Fibroblast of lung (primary cell): ENCODE results near the gene HAPSTR1. TPM values are rescaled to one million over a fixed set of nuclear protein-coding genes. Genes with fewer than 3 reads are reported as not detected.

ENCODE experiments used
- DNase-seq, 2 donors: peaks; one replicate each; pipeline versions ENCODE4 v3.0.0 to v3.0.0-alpha.2; 2010; ENCODE audit warnings: low read depth in 2 of 2
- H2AFZ ChIP-seq: 2 replicates; pipeline ENCODE4 v1.5.1; 2012; ENCODE audit warnings: low read length, control low read depth, inconsistent platforms
- H3K27ac ChIP-seq: 2 replicates; pipeline ENCODE4 v1.5.1; 2011; ENCODE audit warnings: low read length, control low read depth; ENCODE audit not compliant: insufficient read depth
- H3K27me3 ChIP-seq: 2 replicates; pipeline ENCODE4 v1.5.1; 2011; ENCODE audit warnings: mild to moderate bottlenecking, low read length; ENCODE audit not compliant: control insufficient read depth, insufficient read depth
- H3K36me3 ChIP-seq: 2 replicates; pipeline ENCODE4 v1.5.1; 2011; ENCODE audit warnings: low read length; ENCODE audit not compliant: control insufficient read depth, insufficient read depth
- H3K4me1 ChIP-seq: 2 replicates; pipeline ENCODE4 v1.5.1; 2011; ENCODE audit warnings: low read length; ENCODE audit not compliant: control insufficient read depth, insufficient read depth; ENCODE audit errors: extremely low read depth
- H3K4me2 ChIP-seq: 2 replicates; pipeline ENCODE4 v1.5.1; 2011; ENCODE audit warnings: low read length, control low read depth; ENCODE audit not compliant: insufficient read depth; ENCODE audit errors: extremely low read depth
- H3K4me3 ChIP-seq, 4 experiments: fragments of 200-600 bp in 1 of 4; sonication (generic) in 1 of 4; replicated peaks in 1 of 4; 2 replicates each; pipeline ENCODE4 v1.5.1; 2011 to 2016; ENCODE audit warnings: low read length in 4 of 4, low read depth in 3 of 4, mild to moderate bottlenecking in 3 of 4, control low read depth in 2 of 4, inconsistent platforms in 1 of 4, mixed read lengths in 1 of 4; ENCODE audit not compliant: insufficient read depth in 1 of 4; ENCODE audit errors: control extremely low read depth in 1 of 4
- H3K79me2 ChIP-seq: 2 replicates; pipeline ENCODE4 v1.5.1; 2012; ENCODE audit warnings: mild to moderate bottlenecking, low read length, inconsistent platforms; ENCODE audit not compliant: control insufficient read depth, insufficient read depth
- H3K9ac ChIP-seq: 2 replicates; pipeline ENCODE4 v1.5.1; 2011; ENCODE audit warnings: mild to moderate bottlenecking, low read length, control low read depth; ENCODE audit not compliant: insufficient read depth
- H3K9me3 ChIP-seq: 2 replicates; pipeline ENCODE4 v1.5.1; 2012; ENCODE audit warnings: low read depth, low read length; ENCODE audit not compliant: control insufficient read depth, insufficient read depth
- H4K20me1 ChIP-seq: 2 replicates; pipeline ENCODE4 v1.5.1; 2011; ENCODE audit warnings: low read length; ENCODE audit not compliant: control insufficient read depth, insufficient read depth; ENCODE audit errors: extremely low read depth
- EZH2 ChIP-seq: IDR thresholded peaks from 2 replicates; pipeline ENCODE4 v1.5.1; 2012; ENCODE audit warnings: low read length, control low read depth, mild to moderate bottlenecking; ENCODE audit errors: missing control alignments
- polyA plus RNA-seq, 2 donors: library from polyadenylated mRNA; depleted of rRNA in 1 of 2; stranded (reverse) in 1 of 2; unstranded in 1 of 2; fragments of >200 nt; gene quantifications; 2 replicates each; pipeline ENCODE4 v1.2.1, GENCODE V29; 2011 to 2012; ENCODE audit warnings: missing spikeins in 1 of 2
- total RNA-seq: library from RNA; depleted of rRNA; stranded (reverse); fragments of >200 nt; gene quantifications from 2 replicates; pipeline ENCODE4 v1.2.1, GENCODE V29; 2014
- TF ChIP-seq, protein P1 (sequence below), 2 donors: IDR thresholded peaks in 1 of 2; conservative IDR thresholded peaks in 1 of 2; 1 replicate in 1 of 2; 2 replicates in 1 of 2; pipeline ENCODE4 v1.5.1; 2011 to 2012; ENCODE audit warnings: low read length in 2 of 2, control low read depth in 1 of 2, inconsistent platforms in 1 of 2, low read depth in 1 of 2, mild to moderate bottlenecking in 1 of 2

HAPSTR1 gene
- total and polyA plus RNA-seq, 2 donors (not counting 1 experiment from before 2014, with no cell fraction given) = 37.5 to 57.3 TPM

GRCh38 chr16:9098377-9099090, 7.1 kb downstream of the HAPSTR1 start:
- Histone ChIP-seq H3K4me3 (no peak overlapping the region), H3K36me3 (peaks cover 13% of the 10 kb centered on the region), H3K27me3 (no peaks in the 10 kb centered on the region), H2AFZ (no peak overlapping the region), H3K79me2 (peaks cover 99% of the 10 kb centered on the region), H3K9ac (no peak overlapping the region), H3K4me1 (peaks cover 22% of the 10 kb centered on the region), H3K4me2 (peak overlapping the region; percentile 48), H4K20me1 (peaks cover 8% of the 10 kb centered on the region), H3K27ac (no peak overlapping the region), H3K9me3 (no peaks in the 10 kb centered on the region)
- no peak for DNase-seq
- TF ChIP-seq, protein P1, sequence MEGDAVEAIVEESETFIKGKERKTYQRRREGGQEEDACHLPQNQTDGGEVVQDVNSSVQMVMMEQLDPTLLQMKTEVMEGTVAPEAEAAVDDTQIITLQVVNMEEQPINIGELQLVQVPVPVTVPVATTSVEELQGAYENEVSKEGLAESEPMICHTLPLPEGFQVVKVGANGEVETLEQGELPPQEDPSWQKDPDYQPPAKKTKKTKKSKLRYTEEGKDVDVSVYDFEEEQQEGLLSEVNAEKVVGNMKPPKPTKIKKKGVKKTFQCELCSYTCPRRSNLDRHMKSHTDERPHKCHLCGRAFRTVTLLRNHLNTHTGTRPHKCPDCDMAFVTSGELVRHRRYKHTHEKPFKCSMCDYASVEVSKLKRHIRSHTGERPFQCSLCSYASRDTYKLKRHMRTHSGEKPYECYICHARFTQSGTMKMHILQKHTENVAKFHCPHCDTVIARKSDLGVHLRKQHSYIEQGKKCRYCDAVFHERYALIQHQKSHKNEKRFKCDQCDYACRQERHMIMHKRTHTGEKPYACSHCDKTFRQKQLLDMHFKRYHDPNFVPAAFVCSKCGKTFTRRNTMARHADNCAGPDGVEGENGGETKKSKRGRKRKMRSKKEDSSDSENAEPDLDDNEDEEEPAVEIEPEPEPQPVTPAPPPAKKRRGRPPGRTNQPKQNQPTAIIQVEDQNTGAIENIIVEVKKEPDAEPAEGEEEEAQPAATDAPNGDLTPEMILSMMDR (conservative IDR thresholded peaks at IDR 0.05 in 1 of 2, IDR thresholded peaks at IDR 0.05 in 1 of 2; ENCODE audit: low read depth in 1 of 2, low read length in 2 of 2) = no peak
- no peak for TF ChIP-seq EZH2

GRCh38 chr16:9099131-9099625, 7.7 kb downstream of the HAPSTR1 start:
- no peak overlapping the region for H3K4me3 ChIP-seq
- H2AFZ ChIP-seq = no peak overlapping the region
- no peaks in the 10 kb centered on the region for H3K9me3 ChIP-seq
- H3K27ac ChIP-seq = peak overlapping the region; percentile 30
- peak in 1 of 2 donors; percentile 59 for DNase-seq
- peaks cover 8% of the 10 kb centered on the region for H4K20me1 ChIP-seq
- H3K9ac ChIP-seq = no peak overlapping the region
- no peak for TF ChIP-seq EZH2
- TF ChIP-seq, protein P1 (conservative IDR thresholded peaks at IDR 0.05 in 1 of 2, IDR thresholded peaks at IDR 0.05 in 1 of 2; ENCODE audit: low read depth in 1 of 2, low read length in 2 of 2) = no peak
- H3K27me3 ChIP-seq = no peaks in the 10 kb centered on the region
- peaks cover 22% of the 10 kb centered on the region for H3K4me1 ChIP-seq
- peaks cover 99% of the 10 kb centered on the region for H3K79me2 ChIP-seq
- peak overlapping the region; percentile 6 for H3K4me2 ChIP-seq
- peaks cover 17% of the 10 kb centered on the region for H3K36me3 ChIP-seq

GRCh38 chr16:9102379-9102778, 10.9 kb downstream of the HAPSTR1 start:
- H3K27ac ChIP-seq = peak overlapping the region; percentile 76
- peak; percentile 79 to 94 for DNase-seq
- peaks cover 6% of the 10 kb centered on the region for H4K20me1 ChIP-seq
- H3K36me3 ChIP-seq = peaks cover 20% of the 10 kb centered on the region
- no peak for TF ChIP-seq EZH2
- TF ChIP-seq, protein P1 (conservative IDR thresholded peaks at IDR 0.05 in 1 of 2, IDR thresholded peaks at IDR 0.05 in 1 of 2; ENCODE audit: low read depth in 1 of 2, low read length in 2 of 2) = no peak
- H3K4me3 ChIP-seq = no peak overlapping the region
- H3K4me2 ChIP-seq = peak overlapping the region; percentile 36
- H3K4me1 ChIP-seq = peaks cover 25% of the 10 kb centered on the region
- no peak overlapping the region for H2AFZ ChIP-seq
- no peaks in the 10 kb centered on the region for H3K9me3 ChIP-seq
- peaks cover 99% of the 10 kb centered on the region for H3K79me2 ChIP-seq
- no peaks in the 10 kb centered on the region for H3K27me3 ChIP-seq
- H3K9ac ChIP-seq = no peak overlapping the region
